GM06990 (cell line): ENCODE measurements around the gene ANKRD27.
"Not testable (repeated sequence)": the region's sequence is repeated elsewhere in the genome, so short reads cannot be mapped to it uniquely, and the experiment has no call there.

Source experiments
- DNase-seq: peaks from one replicate; pipeline ENCODE4 v3.0.0-alpha.2; 2011; ENCODE audit not compliant: insufficient read length; ENCODE audit errors: extremely low read depth
- H3K27me3 ChIP-seq: replicated peaks from 2 replicates; pipeline ENCODE4 v1.6.0; 2011; ENCODE audit warnings: low read length; ENCODE audit not compliant: control insufficient read depth, insufficient read depth
- H3K36me3 ChIP-seq: 2 replicates; pipeline ENCODE4 v1.5.1; 2011; ENCODE audit warnings: low read length; ENCODE audit not compliant: control insufficient read depth, insufficient read depth
- H3K4me3 ChIP-seq: replicated peaks from 2 replicates; pipeline ENCODE4 v1.5.1; 2011; ENCODE audit warnings: low read depth, mild to moderate bottlenecking, control low read depth, low read length
- CTCF ChIP-seq: IDR thresholded peaks from 2 replicates; pipeline ENCODE4 v1.5.1; 2011; ENCODE audit warnings: low read length, control low read depth, mild to moderate bottlenecking, inconsistent platforms; ENCODE audit not compliant: insufficient read depth, poor library complexity, severe bottlenecking

ANKRD27 gene

DNA sequence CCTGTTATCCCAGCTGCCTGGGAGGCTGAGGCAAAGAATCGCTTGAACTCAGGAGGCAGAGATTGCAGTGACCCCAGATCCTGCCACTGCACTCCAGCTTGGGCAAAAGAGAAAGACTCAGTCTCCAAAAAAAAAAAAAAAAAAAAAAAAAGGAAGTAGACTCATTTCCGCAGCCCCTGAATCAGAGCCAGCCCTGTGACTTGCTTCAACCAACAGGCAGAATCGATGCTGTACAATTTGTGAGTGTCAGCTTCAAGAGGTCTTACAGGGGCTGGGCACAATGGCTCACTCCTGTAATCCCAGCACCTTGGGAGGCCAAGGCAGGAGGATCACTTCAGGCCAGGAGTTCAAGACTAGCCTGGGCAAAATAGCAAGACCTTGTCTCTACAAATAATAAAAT, 12.8 kb downstream of the ANKRD27 start:
- Histone ChIP-seq H3K27me3 (no peaks in the 10 kb centered on the region), H3K4me3 (no peak overlapping the region), H3K36me3 (peaks cover 7% of the 10 kb centered on the region)
- no peak for DNase-seq
- TF ChIP-seq CTCF, result no peak

GRCh38 chr19:32661318-32661717, 13.7 kb downstream of the ANKRD27 start:
- TF ChIP-seq CTCF, result no peak
- Histone ChIP-seq H3K36me3 (peaks cover 7% of the 10 kb centered on the region), H3K27me3 (no peaks in the 10 kb centered on the region), H3K4me3 (no peak overlapping the region)
- no peak for DNase-seq

DNA sequence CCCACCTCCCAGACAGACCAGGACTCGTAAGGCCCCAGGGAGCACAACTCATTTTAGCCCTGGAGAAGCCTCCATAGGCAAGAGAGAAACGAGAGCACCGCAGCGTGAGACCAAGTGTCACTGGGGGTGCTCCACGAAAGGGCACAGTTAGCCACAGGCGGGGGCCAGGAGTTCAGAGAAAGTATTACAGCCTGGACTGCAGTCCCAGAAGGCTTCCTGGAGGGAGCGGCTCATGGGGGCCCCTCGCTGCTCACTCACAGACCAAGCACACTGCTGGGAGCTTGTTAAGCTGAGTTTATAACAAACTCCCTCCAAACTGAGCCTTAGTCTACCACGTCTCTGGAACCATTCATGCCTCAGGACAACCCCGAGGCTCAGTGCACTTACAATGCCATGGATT, 16.5 kb downstream of the ANKRD27 start:
- H3K36me3 ChIP-seq, result peaks cover 6% of the 10 kb centered on the region
- no peak for TF ChIP-seq CTCF

DNA sequence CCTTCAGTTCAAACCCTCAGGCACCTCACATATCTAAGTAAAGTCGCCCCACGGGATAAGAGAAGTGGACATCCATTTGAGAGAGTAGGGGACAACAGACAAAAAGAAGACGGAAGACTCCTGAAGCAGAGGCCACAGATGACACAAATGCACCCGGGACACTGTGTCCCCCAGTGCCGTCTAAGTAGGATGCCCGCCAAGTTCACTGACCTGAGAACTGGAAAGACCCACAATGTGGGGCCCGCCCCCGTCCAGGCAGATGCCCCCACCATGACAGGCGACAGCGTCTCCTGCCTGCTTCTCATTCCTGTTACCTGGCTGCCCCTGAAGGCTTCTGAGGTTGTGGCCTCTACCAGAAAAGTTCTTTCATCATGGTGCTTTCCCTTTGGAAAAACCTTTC, 16.9 kb downstream of the ANKRD27 start:
- H3K36me3 ChIP-seq, result peaks cover 6% of the 10 kb centered on the region
- no peak overlapping the region for H3K4me3 ChIP-seq
- no peak for DNase-seq
- H3K27me3 ChIP-seq, result no peaks in the 10 kb centered on the region
- TF ChIP-seq CTCF, result no peak

More for the DNA sequence above, 16.5 kb downstream of the ANKRD27 start:
- no peak for DNase-seq
- Histone ChIP-seq H3K27me3 (no peaks in the 10 kb centered on the region), H3K4me3 (no peak overlapping the region)

GRCh38 chr19:32656379-32656778, 18.6 kb downstream of the ANKRD27 start:
- H3K36me3 ChIP-seq, DNase-seq, H3K4me3 ChIP-seq, H3K27me3 ChIP-seq: not testable (repeated sequence)

- Histone ChIP-seq H3K36me3 (peaks cover 8% of the 10 kb centered on the region), H3K27me3 (no peaks in the 10 kb centered on the region), H3K4me3 (no peak overlapping the region)
- no peak for TF ChIP-seq CTCF
- DNase-seq, result no peak
Measured at GRCh38 chr19:32653599-32653915, 21.4 kb downstream of the ANKRD27 start.
